ENCODE measurements around the gene RBCK1.
"Not testable (repeated sequence)": the region's sequence is repeated elsewhere in the genome, so short reads cannot be mapped to it uniquely, and the experiment has no call there.

Gene RBCK1

DNA sequence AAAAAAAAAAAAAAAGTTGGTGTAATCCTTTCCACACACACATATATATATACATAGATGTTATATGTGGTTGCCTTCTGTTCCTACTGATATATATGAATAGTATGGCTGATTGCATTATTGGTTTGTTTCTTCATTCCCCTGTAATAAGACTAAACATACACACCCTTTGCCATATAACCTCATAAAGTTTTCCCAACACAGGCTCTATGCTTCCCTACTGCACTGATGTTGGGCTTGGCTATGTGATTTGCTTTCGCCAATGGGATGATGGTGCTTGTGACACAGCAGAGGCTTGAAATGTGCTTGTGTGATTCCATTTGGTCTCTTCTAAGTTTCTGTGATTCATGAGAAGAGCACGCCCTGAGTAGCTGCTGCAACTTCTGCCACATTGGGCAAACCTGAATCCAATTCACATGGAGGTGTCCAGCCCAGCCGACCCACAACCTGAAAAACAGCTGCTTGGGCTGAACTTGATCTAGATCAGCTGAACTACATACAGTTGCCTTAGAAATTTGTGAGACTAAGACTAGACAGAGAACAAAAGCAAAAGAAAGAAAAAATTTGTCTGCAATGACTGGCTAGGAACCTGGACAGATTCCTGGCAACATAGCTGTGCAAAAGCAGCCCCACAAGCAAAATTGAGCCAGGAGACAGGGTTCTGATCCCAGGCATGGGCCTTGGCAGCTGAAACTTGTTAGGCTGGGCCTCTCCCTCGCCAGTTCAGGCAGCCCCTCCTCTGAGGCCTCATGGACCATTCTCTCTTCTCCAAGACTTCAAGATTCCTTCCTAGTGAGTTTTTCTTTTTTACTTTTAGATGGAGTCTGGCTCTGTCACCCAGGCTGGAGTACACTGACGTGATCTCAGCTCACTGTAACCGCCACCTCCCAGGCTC, 67.6 kb downstream of the RBCK1 start:
- DNase-seq: no peak

DNA sequence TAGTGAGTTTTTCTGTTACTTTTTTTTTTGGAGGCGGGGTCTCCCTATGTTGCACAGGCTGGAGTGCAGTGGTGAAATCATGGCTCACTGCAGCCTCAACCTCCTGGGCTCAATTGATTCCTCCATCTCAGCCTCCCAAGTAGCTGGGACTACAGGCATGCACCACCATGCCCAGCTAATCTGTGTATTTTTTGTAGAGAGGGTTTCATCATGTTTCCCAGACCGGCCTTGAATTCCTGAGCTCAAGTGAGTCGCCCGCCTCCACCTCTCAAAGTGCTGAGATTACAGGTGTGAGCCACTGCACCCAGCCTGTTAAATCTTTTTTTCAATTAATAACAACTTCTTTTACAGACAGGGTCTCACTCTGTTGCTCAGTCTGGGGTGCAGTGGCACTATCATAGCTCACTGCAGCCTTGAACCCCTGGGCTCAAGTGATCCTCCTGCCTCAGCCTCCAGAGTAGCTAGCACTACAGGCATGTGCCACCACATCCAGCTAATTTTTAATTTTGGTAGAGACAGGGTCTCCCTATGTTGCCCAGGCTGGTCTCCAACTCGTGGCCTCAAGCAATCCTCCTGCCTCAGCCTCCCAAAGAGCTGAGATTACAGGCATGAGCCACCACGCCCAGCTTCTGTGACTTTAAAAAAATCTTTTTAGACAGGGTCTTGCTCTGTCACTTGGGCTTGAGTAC, 68.6 kb downstream of the RBCK1 start:
- DNase-seq: not testable (repeated sequence)

DNA sequence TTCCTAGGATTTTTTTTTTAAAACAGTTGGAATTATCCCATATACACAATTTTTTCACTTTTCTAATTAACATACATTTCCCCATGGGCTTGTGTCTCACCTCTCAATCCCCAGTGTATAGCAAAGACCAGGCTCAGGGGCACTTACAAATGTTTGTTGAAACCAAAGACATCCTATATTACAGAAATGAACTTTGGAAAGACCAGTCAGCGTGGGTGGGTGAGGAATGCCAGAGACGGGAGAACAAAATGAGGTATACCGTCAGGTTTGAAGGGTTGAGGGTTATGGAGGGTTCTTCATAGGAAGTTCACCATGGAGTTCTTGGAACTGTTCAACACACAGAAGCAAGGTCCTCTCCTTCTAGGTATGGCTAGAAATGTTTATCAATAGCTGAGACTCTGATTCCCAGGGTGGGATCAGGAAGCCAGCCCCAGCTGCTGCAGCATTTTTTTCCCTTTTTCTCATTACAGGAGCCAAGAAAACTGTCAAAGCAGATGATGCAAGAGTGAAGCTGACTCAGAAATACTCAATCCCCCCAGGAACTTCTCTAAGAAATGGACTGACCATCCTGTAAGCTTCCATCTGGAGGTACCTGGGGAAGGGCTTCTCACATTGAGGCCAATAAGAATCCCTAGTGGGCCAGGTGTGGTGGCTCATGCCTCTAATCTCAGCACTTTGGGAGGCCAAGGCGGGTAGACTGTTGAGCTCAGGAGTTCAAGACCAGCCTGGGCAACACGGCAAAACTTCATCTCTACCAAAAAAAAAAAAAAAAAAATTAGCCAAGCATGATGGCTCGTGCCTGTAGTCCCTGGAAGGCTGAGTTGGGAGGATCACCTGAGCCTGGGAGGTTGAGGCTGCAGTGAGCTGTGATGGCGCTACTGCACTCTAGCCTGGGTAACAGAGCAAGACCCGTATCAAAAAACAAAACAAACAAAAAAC, 70.2 kb downstream of the RBCK1 start:
- no peak for DNase-seq

DNA sequence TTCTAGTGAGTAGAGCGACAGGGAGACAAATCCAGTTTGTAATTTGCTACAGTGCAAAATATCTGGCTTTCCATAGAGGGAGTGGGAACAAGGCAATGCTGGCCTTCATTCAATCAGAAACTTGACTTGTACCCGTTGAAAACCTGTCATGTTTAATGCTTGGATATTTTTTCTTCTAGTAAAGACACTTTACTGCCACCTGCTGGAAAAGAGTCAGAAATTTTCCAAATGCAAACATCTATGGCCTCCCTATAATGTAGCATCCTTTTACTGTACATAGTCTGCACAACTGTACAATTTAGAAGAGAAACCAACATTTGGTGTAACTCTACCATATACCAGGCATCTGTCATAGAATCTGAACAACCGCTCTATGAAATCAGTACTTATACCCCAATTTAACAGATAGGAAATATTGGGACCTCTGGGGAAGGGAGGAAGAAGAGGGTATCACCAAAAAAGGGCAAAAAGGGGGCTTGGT, 70.9 kb downstream of the RBCK1 start:
- no peak for DNase-seq

DNA sequence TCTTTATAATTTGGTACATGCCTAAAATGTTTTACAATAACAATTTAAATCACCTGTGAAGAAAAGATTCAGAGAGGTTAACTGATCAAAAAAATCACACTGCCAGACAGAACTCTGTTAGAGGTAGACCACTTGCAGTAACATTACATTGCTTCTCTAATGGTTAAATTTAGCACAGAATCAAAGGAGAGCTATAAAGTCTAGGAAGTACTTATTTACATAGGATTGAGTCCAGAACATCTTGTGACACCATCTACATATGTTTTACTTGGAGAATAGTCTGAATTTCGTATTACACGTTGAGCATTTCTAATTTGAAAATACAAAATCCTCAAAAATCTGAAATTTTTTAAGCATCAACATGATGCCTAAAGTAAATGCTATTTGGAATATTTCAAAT, 71.4 kb downstream of the RBCK1 start:
- DNase-seq: no peak

DNA sequence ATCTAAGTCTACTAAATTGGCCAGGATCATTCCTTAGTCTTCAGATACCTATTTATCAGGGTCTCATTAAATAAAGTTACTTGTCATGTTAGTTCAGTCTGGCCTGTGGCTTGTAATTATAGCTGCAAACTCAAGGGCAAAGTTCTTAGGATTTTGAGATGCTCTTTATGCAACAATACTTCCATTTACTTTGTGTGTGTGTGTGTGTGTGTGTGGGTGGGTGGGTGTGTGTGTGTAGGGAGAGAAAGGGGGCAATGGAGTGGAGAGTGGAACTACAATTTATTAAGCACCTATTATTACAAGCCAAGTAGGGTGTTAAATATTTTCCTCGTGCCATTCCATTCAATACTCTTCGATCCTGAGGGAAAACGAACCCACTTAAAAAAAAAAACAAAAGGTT, 71.9 kb downstream of the RBCK1 start:
- no peak for DNase-seq

DNA sequence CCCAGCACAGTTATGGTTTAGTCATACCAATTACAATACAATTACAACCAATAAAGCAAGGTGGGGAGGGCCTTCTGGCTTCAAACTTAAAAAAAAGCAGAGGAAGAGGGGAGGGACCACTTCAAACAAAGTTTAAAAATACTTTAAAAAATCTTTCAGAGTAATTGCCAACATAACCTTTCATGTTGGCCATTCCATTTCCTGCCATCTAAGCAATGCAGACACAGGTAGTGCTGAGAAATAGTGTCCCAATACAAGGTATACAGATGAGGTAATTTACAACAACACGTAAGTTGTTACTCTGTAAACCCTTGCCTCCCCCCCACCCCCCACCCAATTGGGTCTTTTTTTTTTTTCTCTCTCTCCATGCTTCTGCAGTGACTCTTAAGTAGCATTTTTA, 73.1 kb downstream of the RBCK1 start:
- no peak for DNase-seq

All from activated gamma-delta T cell (primary cell).